HG03432 (cell line): ENCODE measurements around the gene COQ9.
"Not testable (repeated sequence)": the region's sequence is repeated elsewhere in the genome, so short reads cannot be mapped to it uniquely, and the experiment has no call there.

ENCODE experiments used
- ATAC-seq: cut with Tn5 transposase; IDR thresholded peaks from one replicate; pipeline ENCODE4 v1.9.1; 2021; ENCODE audit warnings: mild to moderate bottlenecking, moderate library complexity; ENCODE audit not compliant: unreplicated experiment

The COQ9 gene

GRCh38 chr16:57447186-57447962 is at the start of gene COQ9, which contains the start of gene CIAPIN1:
Gene COQ9 (plus strand): TSS chr16:57447479. CDS start chr16:57447506, 27 bp downstream.
Gene CIAPIN1 (minus strand): TSS chr16:57447385. CDS start chr16:57440928, 6,457 bp downstream.
- peak; percentile 97 for ATAC-seq

DNA sequence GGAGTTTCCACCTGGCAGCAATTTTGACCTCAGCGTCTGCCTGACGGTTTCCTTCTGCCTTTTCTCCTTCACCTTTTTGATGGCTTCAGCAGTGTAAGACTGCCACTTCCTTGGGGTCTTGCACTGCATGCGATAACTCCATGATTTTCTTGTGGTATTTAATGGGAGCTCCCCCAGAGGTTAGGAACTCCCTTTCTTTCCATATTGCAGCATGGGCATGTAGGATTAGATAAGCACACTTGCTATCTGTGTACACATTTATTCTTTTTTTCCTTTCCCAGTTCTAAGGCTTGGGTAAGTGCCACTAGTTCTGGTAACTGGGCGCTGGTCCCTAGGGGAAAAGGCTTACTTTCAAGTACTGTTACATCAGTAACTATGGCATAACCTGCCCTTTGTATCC is 49.8 kb upstream of the COQ9 start:
- not testable (repeated sequence) for ATAC-seq

DNA sequence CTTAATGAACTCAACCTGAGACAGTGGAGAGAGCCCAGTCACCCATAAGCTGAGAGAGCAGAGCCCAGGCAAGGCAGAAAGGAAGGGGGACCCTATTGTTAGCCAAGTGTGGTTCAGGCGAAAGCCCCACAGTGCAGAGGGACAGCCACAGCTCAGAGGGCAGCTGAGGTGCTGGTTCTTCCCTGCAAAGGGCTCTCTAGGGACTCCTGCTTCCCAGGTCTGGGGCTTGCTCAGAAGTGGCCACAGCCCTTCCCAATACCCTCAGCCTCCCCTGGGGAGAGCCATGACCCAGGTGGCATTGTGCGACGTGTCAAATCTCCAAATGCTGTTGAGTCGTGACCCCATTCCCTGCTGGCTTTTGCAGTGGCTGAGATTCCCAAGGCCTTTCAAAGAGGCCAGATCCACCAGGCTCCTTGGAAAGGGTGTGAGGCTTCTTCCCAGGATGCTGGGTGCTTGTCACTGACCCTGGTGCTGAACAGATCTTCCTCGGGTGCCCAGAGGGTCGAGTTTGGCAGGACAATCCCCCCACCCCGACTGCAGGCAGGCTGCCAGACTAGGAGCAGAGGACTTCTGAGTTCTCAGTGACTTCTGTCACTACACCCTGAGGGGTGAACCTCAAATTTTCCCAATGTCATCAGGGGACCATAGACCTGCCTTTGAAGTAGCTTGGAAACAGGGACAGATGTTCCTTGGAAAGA is 45.2 kb upstream of the COQ9 start:
- ATAC-seq, result no peak

DNA sequence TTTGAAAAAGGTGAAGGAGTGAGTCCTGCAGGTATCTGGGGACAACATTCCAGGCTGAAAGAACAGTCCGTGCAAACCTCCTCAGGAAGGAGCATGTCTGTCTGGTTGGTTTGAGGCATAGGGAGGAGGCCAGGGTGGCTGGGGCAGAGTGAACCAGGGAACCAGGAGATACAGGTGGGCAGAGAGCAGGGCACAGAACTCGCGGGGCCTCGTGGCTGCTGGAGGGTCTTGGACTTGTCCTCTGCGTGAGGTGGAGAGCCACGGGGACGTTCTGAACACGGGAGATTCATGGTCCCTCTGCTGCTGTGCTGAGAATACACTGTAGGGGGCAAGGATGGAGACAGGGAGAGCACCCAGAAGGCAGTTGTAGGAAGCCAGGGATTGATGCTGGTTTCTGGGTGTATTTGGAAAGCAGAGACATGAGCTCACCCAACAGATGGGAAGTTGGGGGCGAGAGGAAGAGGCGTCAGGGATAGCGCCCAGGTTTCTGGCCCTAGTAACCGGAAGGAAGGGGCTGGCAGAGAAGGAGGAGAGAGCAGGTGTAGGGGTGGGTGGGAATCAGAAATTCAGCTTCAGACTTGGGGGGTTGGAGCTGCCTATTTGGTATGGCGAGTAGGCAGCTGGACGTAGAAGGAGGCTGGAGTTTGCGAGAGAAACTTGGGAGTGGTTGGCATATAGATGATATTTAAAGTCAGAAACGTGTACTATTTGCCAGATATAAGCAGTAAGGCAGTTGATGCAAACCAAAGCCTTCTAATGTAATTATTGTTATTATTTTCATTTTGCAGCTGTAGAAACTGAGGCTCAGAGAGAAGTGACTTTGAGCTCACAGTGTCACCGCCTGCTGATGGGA is 43.1 kb upstream of the COQ9 start, which contains the start of gene CCL17:
Gene CCL17 (plus strand): TSS at position 803 of the 853 bp plus-strand sequence. CDS start 9,166 bp downstream, outside the sequence.
- no peak for ATAC-seq

- no peak for ATAC-seq
Measured at GRCh38 chr16:57405097-57405496, 42.2 kb upstream of the COQ9 start.

DNA sequence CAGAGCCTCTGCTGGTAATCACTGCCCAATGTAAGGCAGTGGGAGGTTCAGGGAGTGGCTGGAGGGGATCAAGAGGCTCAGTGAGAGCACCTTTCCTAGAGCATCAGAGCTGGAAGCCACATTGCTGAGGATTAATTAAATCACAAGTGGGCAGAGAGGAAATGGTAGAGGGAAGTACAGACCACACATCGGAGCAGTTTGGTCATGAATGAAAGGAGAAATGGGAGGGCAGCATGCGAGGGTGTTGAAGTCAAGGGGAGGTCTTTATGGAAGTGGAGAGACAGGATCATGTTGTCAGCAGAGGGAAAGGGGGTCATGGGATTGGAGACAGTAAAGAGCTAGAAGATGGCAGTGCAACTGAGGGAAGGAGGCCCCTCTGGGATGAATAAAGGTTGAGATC is 40.4 kb upstream of the COQ9 start:
- ATAC-seq, result no peak

- ATAC-seq, result no peak
Measured at GRCh38 chr16:57407521-57408353, 39.5 kb upstream of the COQ9 start.

DNA sequence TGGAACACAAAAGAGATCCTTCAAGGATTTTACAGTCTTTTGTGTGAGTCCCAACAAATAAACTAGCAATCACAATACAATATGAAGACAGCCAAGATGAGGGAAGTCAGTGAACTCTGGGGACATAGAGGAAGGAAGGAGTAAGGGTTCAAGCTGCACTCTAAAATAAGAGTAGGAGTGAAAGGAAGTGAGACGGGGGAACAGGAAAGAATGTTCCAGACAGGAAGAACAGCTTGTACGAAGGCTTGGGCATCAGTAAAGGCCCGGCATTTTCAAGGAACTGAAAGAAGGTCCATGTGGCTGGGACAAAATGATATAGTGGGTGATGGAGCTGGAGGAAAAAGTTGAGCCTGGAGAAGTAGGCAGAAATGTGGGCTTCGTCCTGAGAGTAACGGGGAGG is 38.2 kb upstream of the COQ9 start:
- no peak for ATAC-seq

GRCh38 chr16:57409870-57410587 is 37.2 kb upstream of the COQ9 start:
- no peak for ATAC-seq

DNA sequence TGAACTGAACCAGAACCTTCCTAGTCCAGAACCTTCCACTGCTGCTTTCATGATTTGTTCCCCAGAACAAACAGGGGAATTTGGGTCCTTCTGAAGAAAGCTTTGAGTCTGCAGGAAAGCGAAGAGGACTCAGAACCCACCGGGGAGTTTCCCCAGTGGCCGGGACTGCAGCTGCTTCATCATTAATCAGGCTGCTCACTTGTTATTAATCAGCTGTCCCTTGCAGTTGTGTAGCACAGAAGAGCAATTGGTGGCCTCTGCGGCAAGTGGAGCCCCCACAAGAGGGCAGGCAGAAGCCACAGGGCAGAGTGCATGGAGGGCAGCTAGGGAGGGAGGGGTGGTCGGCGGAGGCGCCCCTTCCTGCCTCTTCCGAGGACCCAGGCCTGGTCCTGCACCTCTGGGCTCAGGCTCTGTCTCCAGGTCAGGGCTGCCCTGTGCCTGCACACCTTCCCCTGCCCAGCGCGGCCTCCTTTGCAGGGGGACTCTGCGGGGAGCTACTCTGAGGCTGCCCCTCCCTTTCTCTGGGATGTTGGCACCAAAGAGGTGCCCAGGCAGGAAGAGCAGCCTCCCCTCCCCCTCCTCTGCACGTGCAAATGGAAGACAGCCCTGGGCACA is 35.8 kb upstream of the COQ9 start:
- no peak for ATAC-seq

- ATAC-seq, result no peak
Measured at GRCh38 chr16:57412584-57412983, 34.7 kb upstream of the COQ9 start.

- ATAC-seq, result peak; percentile 67
Measured at GRCh38 chr16:57413301-57413730, 34.0 kb upstream of the COQ9 start.

- peak; percentile 4 for ATAC-seq
Measured at GRCh38 chr16:57413733-57414132, 33.5 kb upstream of the COQ9 start.

DNA sequence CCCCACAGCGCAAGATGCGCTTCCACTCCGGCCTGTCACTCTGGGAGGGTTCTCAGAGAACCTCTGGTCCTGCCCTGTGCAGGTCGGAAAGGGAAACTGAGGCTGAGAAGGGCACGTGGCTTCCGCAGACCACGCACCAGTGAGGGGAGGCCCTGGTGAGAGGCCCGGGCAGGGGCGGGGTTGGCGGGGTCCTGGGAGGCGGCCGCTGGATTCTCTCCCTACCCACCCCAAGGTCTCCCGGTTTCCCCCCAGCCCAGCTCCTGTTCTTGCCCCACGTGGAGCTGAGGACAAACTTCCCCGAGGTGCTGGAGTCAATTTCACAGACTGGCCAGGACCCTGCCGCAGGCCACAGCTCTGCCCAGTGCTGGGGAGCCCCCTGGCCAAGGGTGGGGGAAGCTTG is 31.2 kb upstream of the COQ9 start:
- ATAC-seq, result no peak

DNA sequence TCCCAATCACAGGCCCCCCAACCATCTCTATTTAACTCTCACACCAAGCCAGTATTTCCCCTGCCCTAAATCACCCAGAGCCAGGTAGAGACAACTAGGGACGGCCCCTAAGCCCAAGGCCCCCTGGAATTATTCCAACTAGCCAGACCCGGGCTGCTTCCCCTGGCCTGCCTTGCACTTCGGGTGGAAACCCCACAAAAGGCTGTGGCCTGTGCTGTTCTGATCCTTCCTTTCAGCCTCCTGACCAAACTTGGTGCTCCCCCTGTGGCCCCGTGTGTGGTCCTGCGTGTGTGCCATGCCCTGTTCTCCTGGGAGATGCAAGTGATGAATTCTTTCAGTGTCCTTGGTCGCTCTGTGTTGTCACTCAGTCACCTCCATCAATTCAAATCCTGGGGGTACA is 27.8 kb upstream of the COQ9 start:
- no peak for ATAC-seq

- no peak for ATAC-seq
Measured at GRCh38 chr16:57422026-57422944, 25.0 kb upstream of the COQ9 start.

GRCh38 chr16:57423152-57423551 is 24.1 kb upstream of the COQ9 start:
- ATAC-seq, result no peak

DNA sequence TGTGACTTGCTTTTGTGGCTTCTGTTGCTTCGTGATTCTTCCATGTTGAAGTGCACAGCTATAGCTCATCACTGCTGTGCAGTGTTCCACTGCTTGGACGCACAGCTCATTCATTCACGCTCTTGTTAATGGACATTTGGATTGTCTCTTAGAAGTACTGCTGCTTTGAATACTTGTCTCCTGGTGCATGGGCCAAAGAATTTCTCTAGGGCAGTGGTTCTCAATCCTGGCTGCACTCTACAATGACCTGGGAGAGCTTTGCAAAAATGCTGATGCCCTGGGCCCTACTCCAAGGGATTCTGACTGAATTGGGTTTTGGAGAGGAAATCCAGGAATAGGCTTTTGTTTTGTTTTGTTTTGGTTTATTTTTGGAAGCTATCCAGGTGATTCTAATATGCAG is 22.7 kb upstream of the COQ9 start:
- ATAC-seq, result no peak
